SU-DHL-6 (cell line): ENCODE measurements around the gene MAP2K3.

Experiments used
- EZH2phosphoT487 ChIP-seq: fragments of 200-600 bp; sonication (generic), shearing (Covaris generic); conservative IDR thresholded peaks from 2 replicates; pipeline ENCODE4 v1.6.1; 2018; ENCODE audit warnings: mild to moderate bottlenecking, antibody characterized with exemption, low read length, moderate library complexity, mixed read lengths
- TF ChIP-seq, protein P1 (sequence below): fragments of 200-600 bp; sonication (generic); IDR thresholded peaks from one replicate; pipeline ENCODE4 v1.5.1; 2017; ENCODE audit warnings: antibody characterized with exemption, mild to moderate bottlenecking, low read length, moderate library complexity; ENCODE audit not compliant: insufficient read depth, poor library complexity, severe bottlenecking

DNA sequence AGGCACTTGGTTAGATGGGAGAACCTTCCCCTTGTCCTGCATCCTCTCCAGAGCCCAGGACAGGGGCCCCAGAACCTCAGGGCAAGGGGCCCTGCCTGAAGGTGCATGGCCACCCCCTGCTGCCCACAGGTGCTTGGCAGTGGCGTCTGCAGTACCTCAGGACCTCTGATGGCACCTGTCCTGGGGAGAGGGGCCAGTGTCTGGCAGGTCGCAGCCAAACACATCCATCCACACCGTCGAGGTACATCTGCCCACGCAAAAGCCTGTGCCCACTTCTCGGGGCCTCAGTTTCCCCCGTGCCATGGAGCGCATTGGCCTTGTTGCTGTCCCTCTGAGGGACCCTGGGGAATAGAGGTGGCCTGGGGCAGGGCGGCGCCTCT lies 9.3 kb downstream of the MAP2K3 start:
- no peak for TF ChIP-seq EZH2phosphoT487
- TF ChIP-seq, protein P1, sequence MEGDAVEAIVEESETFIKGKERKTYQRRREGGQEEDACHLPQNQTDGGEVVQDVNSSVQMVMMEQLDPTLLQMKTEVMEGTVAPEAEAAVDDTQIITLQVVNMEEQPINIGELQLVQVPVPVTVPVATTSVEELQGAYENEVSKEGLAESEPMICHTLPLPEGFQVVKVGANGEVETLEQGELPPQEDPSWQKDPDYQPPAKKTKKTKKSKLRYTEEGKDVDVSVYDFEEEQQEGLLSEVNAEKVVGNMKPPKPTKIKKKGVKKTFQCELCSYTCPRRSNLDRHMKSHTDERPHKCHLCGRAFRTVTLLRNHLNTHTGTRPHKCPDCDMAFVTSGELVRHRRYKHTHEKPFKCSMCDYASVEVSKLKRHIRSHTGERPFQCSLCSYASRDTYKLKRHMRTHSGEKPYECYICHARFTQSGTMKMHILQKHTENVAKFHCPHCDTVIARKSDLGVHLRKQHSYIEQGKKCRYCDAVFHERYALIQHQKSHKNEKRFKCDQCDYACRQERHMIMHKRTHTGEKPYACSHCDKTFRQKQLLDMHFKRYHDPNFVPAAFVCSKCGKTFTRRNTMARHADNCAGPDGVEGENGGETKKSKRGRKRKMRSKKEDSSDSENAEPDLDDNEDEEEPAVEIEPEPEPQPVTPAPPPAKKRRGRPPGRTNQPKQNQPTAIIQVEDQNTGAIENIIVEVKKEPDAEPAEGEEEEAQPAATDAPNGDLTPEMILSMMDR, result no peak
